Trophoblast cell (in vitro differentiated cells and primary cell): ENCODE measurements around the gene MAST4.

ENCODE experiments used
- DNase-seq, 2 donors: peaks; one replicate each; pipeline ENCODE4 v3.0.0-alpha.2; 2016
- H2AFZ ChIP-seq: 2 replicates; pipeline ENCODE4 v1.6.1; 2013; ENCODE audit warnings: low read length, moderate library complexity, mild to moderate bottlenecking; ENCODE audit not compliant: insufficient read depth, poor library complexity
- H2AK5ac ChIP-seq: 2 replicates; pipeline ENCODE4 v1.6.1; 2013; ENCODE audit warnings: mild to moderate bottlenecking, low read length
- H2BK120ac ChIP-seq: 2 replicates; pipeline ENCODE4 v1.6.1; 2013; ENCODE audit warnings: low read length, mild to moderate bottlenecking, moderate library complexity; ENCODE audit not compliant: insufficient read depth, poor library complexity
- H2BK12ac ChIP-seq: 2 replicates; pipeline ENCODE4 v1.6.1; 2013; ENCODE audit warnings: mild to moderate bottlenecking, low read length, moderate library complexity
- H2BK5ac ChIP-seq: 2 replicates; pipeline ENCODE4 v1.6.1; 2013; ENCODE audit warnings: low read length, low read depth, moderate library complexity, mild to moderate bottlenecking; ENCODE audit not compliant: poor library complexity
- H3K14ac ChIP-seq: 2 replicates; pipeline ENCODE4 v1.6.1; 2013; ENCODE audit warnings: mild to moderate bottlenecking, low read length
- H3K18ac ChIP-seq: 2 replicates; pipeline ENCODE4 v1.6.1; 2013; ENCODE audit warnings: mild to moderate bottlenecking, low read length
- H3K23ac ChIP-seq: 2 replicates; pipeline ENCODE4 v1.6.1; 2013; ENCODE audit warnings: low read length
- H3K27ac ChIP-seq: 2 replicates; pipeline ENCODE4 v1.5.1; 2013; ENCODE audit warnings: low read depth, mild to moderate bottlenecking, inconsistent platforms, low read length, moderate library complexity
- H3K27me3 ChIP-seq: 2 replicates; pipeline ENCODE4 v1.6.1; 2013; ENCODE audit warnings: inconsistent platforms, mild to moderate bottlenecking, low read length, moderate library complexity; ENCODE audit not compliant: insufficient read depth
- H3K36me3 ChIP-seq, 2 experiments: 1 replicate in 1 of 2; 2 replicates in 1 of 2; pipeline ENCODE4 v1.6.1; 2013; ENCODE audit warnings: low read length in 2 of 2, mild to moderate bottlenecking in 2 of 2, moderate library complexity in 1 of 2; ENCODE audit not compliant: insufficient read depth in 2 of 2, control insufficient read depth in 1 of 2
- H3K4ac ChIP-seq: 2 replicates; pipeline ENCODE4 v1.6.1; 2013; ENCODE audit warnings: low read depth, mild to moderate bottlenecking, low read length, moderate library complexity
- H3K4me1 ChIP-seq, 2 experiments: 1 replicate in 1 of 2; 2 replicates in 1 of 2; pipeline ENCODE4 v1.6.1; 2013; ENCODE audit warnings: low read length in 2 of 2, mild to moderate bottlenecking in 2 of 2, moderate library complexity in 1 of 2; ENCODE audit not compliant: insufficient read depth in 2 of 2, control insufficient read depth in 1 of 2
- H3K4me2 ChIP-seq: 2 replicates; pipeline ENCODE4 v1.6.1; 2013; ENCODE audit warnings: inconsistent platforms, mild to moderate bottlenecking, low read length, moderate library complexity
- H3K4me3 ChIP-seq: 2 replicates; pipeline ENCODE4 v1.5.1; 2013; ENCODE audit warnings: mild to moderate bottlenecking, low read depth, low read length, inconsistent platforms
- H3K79me1 ChIP-seq: one replicate; pipeline ENCODE4 v1.6.1; 2013; ENCODE audit warnings: low read length
- H3K79me2 ChIP-seq: 2 replicates; pipeline ENCODE4 v1.6.1; 2013; ENCODE audit warnings: low read length, mild to moderate bottlenecking; ENCODE audit not compliant: control insufficient read depth, insufficient read depth, poor library complexity
- H3K9ac ChIP-seq: 2 replicates; pipeline ENCODE4 v1.6.1; 2013; ENCODE audit warnings: mild to moderate bottlenecking, low read length
- H3K9me3 ChIP-seq: 2 replicates; pipeline ENCODE4 v1.6.1; 2013; ENCODE audit warnings: low read depth, mild to moderate bottlenecking, control low read depth, inconsistent platforms, low read length; ENCODE audit not compliant: insufficient read depth
- H4K12ac ChIP-seq: 2 replicates; pipeline ENCODE4 v1.6.1; 2013; ENCODE audit warnings: low read depth, mild to moderate bottlenecking, low read length, moderate library complexity
- H4K8ac ChIP-seq: 2 replicates; pipeline ENCODE4 v1.6.1; 2013; ENCODE audit warnings: low read depth, mild to moderate bottlenecking, low read length, moderate library complexity
- H4K91ac ChIP-seq: one replicate; pipeline ENCODE4 v1.6.1; 2013; ENCODE audit warnings: low read depth, mild to moderate bottlenecking, low read length, moderate library complexity
- WGBS: extraction: QIAGEN DNeasy Blood & Tissue Kit; methylation state at CpG from one replicate; pipeline ENCODE4 v1.1.7; 2013; ENCODE audit warnings: missing lambda C conversion rate; ENCODE audit not compliant: insufficient read length, insufficient coverage; ENCODE audit errors: extremely low coverage; 5-methylcytosine and 5-hydroxymethylcytosine counted together

The MAST4 gene

DNA sequence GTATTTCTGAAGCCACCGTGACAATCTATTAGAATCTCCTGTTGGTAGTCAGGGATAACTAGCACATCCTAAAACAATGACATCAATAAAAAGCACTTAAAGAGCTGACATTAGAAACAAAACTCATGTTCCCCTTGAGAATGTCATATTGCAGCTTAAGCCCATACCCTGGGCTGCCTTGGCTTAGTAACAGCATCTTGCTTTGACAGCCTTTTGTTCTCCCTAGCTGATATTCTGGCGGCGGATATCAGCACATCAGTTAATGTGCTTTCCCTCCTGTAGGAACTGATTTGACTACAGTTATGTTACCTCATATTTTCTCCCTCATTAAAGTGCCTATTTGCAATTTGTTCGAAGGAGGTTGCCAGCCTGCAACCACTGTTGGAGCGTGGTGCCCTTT, 386.3 kb downstream of the MAST4 start:
- H4K8ac ChIP-seq: no peak overlapping the region
- no CpG with 5 or more reads among the region's 5 CpGs for WGBS
- no peak overlapping the region for H4K91ac ChIP-seq
- no peak overlapping the region for H2BK120ac ChIP-seq
- H3K27ac ChIP-seq: no peak overlapping the region
- no peak overlapping the region for H3K23ac ChIP-seq
- no peak for DNase-seq
- no peak overlapping the region for H2BK12ac ChIP-seq
- no peak overlapping the region for H3K4me2 ChIP-seq
- no peak overlapping the region for H3K18ac ChIP-seq
- no peak overlapping the region for H3K4me3 ChIP-seq
- H3K79me2 ChIP-seq: no peaks in the 10 kb centered on the region
- no peak overlapping the region for H2BK5ac ChIP-seq
- H3K36me3 ChIP-seq: no peaks in the 10 kb centered on the region
- H3K4ac ChIP-seq: no peak overlapping the region
- no peak overlapping the region for H3K14ac ChIP-seq
- H3K9me3 ChIP-seq: no peaks in the 10 kb centered on the region
- no peaks in the 10 kb centered on the region for H3K27me3 ChIP-seq
- H3K9ac ChIP-seq: no peak overlapping the region
- H2AK5ac ChIP-seq: no peak overlapping the region
- no peaks in the 10 kb centered on the region for H3K4me1 ChIP-seq
- no peak overlapping the region for H4K12ac ChIP-seq
- H2AFZ ChIP-seq: no peak overlapping the region
- no peaks in the 10 kb centered on the region for H3K79me1 ChIP-seq

DNA sequence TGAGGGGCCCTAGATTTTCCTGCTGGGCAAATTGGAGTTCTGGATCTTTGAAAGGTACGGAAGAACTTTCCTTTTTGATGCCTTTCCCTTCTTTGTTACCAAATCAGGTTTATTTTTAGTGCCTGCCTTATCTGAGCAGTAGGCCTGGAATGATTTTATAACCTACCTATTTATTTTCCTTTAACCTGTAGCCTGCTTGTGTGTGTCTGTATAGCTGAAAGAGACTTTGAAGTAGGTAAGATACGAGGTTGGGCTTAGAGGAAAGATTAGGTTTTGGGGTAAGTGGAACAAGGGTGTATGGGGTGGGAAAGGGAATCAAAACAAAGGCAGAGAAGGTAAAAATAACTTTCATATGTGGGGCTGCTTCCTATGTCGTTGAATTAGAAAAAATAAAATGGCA, 389.2 kb downstream of the MAST4 start:
- no peak overlapping the region for H3K4me2 ChIP-seq
- H3K4me1 ChIP-seq: no peaks in the 10 kb centered on the region
- no peak overlapping the region for H3K4ac ChIP-seq
- H4K91ac ChIP-seq: no peak overlapping the region
- H3K9me3 ChIP-seq: no peaks in the 10 kb centered on the region
- H2AFZ ChIP-seq: no peak overlapping the region
- H3K9ac ChIP-seq: no peak overlapping the region
- H2BK5ac ChIP-seq: no peak overlapping the region
- H4K12ac ChIP-seq: no peak overlapping the region
- no peak overlapping the region for H2BK12ac ChIP-seq
- no peak overlapping the region for H3K14ac ChIP-seq
- H3K27me3 ChIP-seq: no peaks in the 10 kb centered on the region
- no peaks in the 10 kb centered on the region for H3K79me1 ChIP-seq
- no peak overlapping the region for H3K27ac ChIP-seq
- H3K79me2 ChIP-seq: no peaks in the 10 kb centered on the region
- H3K18ac ChIP-seq: no peak overlapping the region
- H3K23ac ChIP-seq: no peak overlapping the region
- no peak overlapping the region for H3K4me3 ChIP-seq
- no peaks in the 10 kb centered on the region for H3K36me3 ChIP-seq
- no peak for DNase-seq
- H4K8ac ChIP-seq: no peak overlapping the region
- H2AK5ac ChIP-seq: no peak overlapping the region
- 100% methylated on average over 1 of the region's 3 CpGs for WGBS
- no peak overlapping the region for H2BK120ac ChIP-seq

DNA sequence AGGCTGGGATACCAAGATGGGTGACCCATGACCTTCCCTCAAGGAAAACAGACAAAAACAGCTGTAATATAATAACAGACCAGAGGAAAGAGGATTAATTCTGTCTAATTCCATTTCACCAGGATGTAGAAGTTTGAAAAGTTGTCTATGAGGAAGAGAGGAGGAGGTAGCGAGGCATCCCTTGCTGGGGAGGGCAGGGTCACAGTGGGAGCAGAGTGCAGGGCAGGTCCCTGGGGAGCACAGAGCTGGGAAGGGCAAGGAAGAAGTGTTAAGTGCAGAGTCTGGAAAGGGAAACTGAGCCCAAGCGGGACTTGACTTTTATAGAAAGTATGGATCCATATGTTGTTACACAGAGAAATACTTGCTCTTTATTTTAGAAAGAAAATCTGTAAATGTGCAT, 389.8 kb downstream of the MAST4 start:
- Histone ChIP-seq H3K4me2 (no peak overlapping the region), H2BK120ac (no peak overlapping the region), H3K4ac (no peak overlapping the region), H3K23ac (no peak overlapping the region), H3K27me3 (no peaks in the 10 kb centered on the region), H2BK5ac (no peak overlapping the region), H3K27ac (no peak overlapping the region), H3K9me3 (no peaks in the 10 kb centered on the region), H4K91ac (no peak overlapping the region), H3K18ac (no peak overlapping the region), H3K4me1 (no peaks in the 10 kb centered on the region), H4K8ac (no peak overlapping the region), H3K79me2 (no peaks in the 10 kb centered on the region), H2BK12ac (peak overlapping the region; percentile 77), H3K14ac (no peak overlapping the region), H3K36me3 (no peaks in the 10 kb centered on the region), H3K79me1 (no peaks in the 10 kb centered on the region), H4K12ac (no peak overlapping the region), H2AFZ (no peak overlapping the region), H2AK5ac (no peak overlapping the region), H3K4me3 (no peak overlapping the region), H3K9ac (no peak overlapping the region)
- DNase-seq: no peak
- no CpG with 5 or more reads among the region's 2 CpGs for WGBS

DNA sequence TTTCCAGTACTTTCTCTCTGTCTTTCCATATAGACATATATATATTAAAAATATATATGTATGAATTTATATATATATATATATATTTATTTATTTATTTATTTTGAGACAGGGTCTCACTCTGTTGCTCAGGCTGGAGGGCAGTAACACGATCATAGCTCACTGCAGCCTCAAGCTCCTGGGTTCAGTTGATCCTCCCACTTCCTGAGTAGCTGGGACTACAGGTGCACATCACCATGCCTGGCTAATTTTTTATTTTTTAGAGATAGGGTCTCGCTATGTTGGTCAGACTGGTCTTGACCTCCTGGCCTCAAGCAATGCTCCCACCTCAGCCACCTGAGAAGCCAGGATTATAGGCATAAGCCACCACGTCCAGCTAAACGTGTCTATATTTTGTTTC, 390.3 kb downstream of the MAST4 start:
- Histone ChIP-seq H2AK5ac (no peak overlapping the region), H3K4me3 (no peak overlapping the region), H4K91ac (no peak overlapping the region), H3K79me2 (no peaks in the 10 kb centered on the region), H3K4ac (no peak overlapping the region), H3K79me1 (no peaks in the 10 kb centered on the region), H3K4me2 (no peak overlapping the region), H2BK12ac (no peak overlapping the region), H3K9ac (no peak overlapping the region), H2BK5ac (no peak overlapping the region), H3K23ac (no peak overlapping the region), H2AFZ (no peak overlapping the region), H4K8ac (no peak overlapping the region), H3K18ac (no peak overlapping the region), H3K27me3 (no peaks in the 10 kb centered on the region), H3K36me3 (no peaks in the 10 kb centered on the region), H3K9me3 (no peaks in the 10 kb centered on the region), H4K12ac (peak overlapping the region; percentile 40), H3K27ac (no peak overlapping the region), H2BK120ac (no peak overlapping the region), H3K14ac (no peak overlapping the region), H3K4me1 (no peaks in the 10 kb centered on the region)
- WGBS: no CpG with 5 or more reads among the region's 4 CpGs
- DNase-seq: no peak
